Fibroblast of lung (primary cell): ENCODE measurements around the gene SEC61B. TPM values are rescaled to one million over a fixed set of nuclear protein-coding genes. Genes with fewer than 3 reads are reported as not detected.

Experiments
- DNase-seq, 2 donors: peaks; one replicate each; pipeline versions ENCODE4 v3.0.0 to v3.0.0-alpha.2; 2010; ENCODE audit warnings: low read depth in 2 of 2
- H2AFZ ChIP-seq: 2 replicates; pipeline ENCODE4 v1.5.1; 2012; ENCODE audit warnings: low read length, control low read depth, inconsistent platforms
- H3K27ac ChIP-seq: 2 replicates; pipeline ENCODE4 v1.5.1; 2011; ENCODE audit warnings: low read length, control low read depth; ENCODE audit not compliant: insufficient read depth
- H3K27me3 ChIP-seq: 2 replicates; pipeline ENCODE4 v1.5.1; 2011; ENCODE audit warnings: mild to moderate bottlenecking, low read length; ENCODE audit not compliant: control insufficient read depth, insufficient read depth
- H3K36me3 ChIP-seq: 2 replicates; pipeline ENCODE4 v1.5.1; 2011; ENCODE audit warnings: low read length; ENCODE audit not compliant: control insufficient read depth, insufficient read depth
- H3K4me1 ChIP-seq: 2 replicates; pipeline ENCODE4 v1.5.1; 2011; ENCODE audit warnings: low read length; ENCODE audit not compliant: control insufficient read depth, insufficient read depth; ENCODE audit errors: extremely low read depth
- H3K4me2 ChIP-seq: 2 replicates; pipeline ENCODE4 v1.5.1; 2011; ENCODE audit warnings: low read length, control low read depth; ENCODE audit not compliant: insufficient read depth; ENCODE audit errors: extremely low read depth
- H3K4me3 ChIP-seq, 4 experiments: fragments of 200-600 bp in 1 of 4; sonication (generic) in 1 of 4; replicated peaks in 1 of 4; 2 replicates each; pipeline ENCODE4 v1.5.1; 2011 to 2016; ENCODE audit warnings: low read length in 4 of 4, low read depth in 3 of 4, mild to moderate bottlenecking in 3 of 4, control low read depth in 2 of 4, inconsistent platforms in 1 of 4, mixed read lengths in 1 of 4; ENCODE audit not compliant: insufficient read depth in 1 of 4; ENCODE audit errors: control extremely low read depth in 1 of 4
- H3K79me2 ChIP-seq: 2 replicates; pipeline ENCODE4 v1.5.1; 2012; ENCODE audit warnings: mild to moderate bottlenecking, low read length, inconsistent platforms; ENCODE audit not compliant: control insufficient read depth, insufficient read depth
- H3K9ac ChIP-seq: 2 replicates; pipeline ENCODE4 v1.5.1; 2011; ENCODE audit warnings: mild to moderate bottlenecking, low read length, control low read depth; ENCODE audit not compliant: insufficient read depth
- H3K9me3 ChIP-seq: 2 replicates; pipeline ENCODE4 v1.5.1; 2012; ENCODE audit warnings: low read depth, low read length; ENCODE audit not compliant: control insufficient read depth, insufficient read depth
- H4K20me1 ChIP-seq: 2 replicates; pipeline ENCODE4 v1.5.1; 2011; ENCODE audit warnings: low read length; ENCODE audit not compliant: control insufficient read depth, insufficient read depth; ENCODE audit errors: extremely low read depth
- EZH2 ChIP-seq: IDR thresholded peaks from 2 replicates; pipeline ENCODE4 v1.5.1; 2012; ENCODE audit warnings: low read length, control low read depth, mild to moderate bottlenecking; ENCODE audit errors: missing control alignments
- polyA plus RNA-seq, 2 donors: library from polyadenylated mRNA; depleted of rRNA in 1 of 2; stranded (reverse) in 1 of 2; unstranded in 1 of 2; fragments of >200 nt; gene quantifications; 2 replicates each; pipeline ENCODE4 v1.2.1, GENCODE V29; 2011 to 2012; ENCODE audit warnings: missing spikeins in 1 of 2
- total RNA-seq: library from RNA; depleted of rRNA; stranded (reverse); fragments of >200 nt; gene quantifications from 2 replicates; pipeline ENCODE4 v1.2.1, GENCODE V29; 2014
- TF ChIP-seq, protein P1 (sequence below), 2 donors: IDR thresholded peaks in 1 of 2; conservative IDR thresholded peaks in 1 of 2; 1 replicate in 1 of 2; 2 replicates in 1 of 2; pipeline ENCODE4 v1.5.1; 2011 to 2012; ENCODE audit warnings: low read length in 2 of 2, control low read depth in 1 of 2, inconsistent platforms in 1 of 2, low read depth in 1 of 2, mild to moderate bottlenecking in 1 of 2

The SEC61B gene
- total and polyA plus RNA-seq, 2 donors (not counting 1 experiment from before 2014, with no cell fraction given) = 58.8 to 213 TPM

DNA sequence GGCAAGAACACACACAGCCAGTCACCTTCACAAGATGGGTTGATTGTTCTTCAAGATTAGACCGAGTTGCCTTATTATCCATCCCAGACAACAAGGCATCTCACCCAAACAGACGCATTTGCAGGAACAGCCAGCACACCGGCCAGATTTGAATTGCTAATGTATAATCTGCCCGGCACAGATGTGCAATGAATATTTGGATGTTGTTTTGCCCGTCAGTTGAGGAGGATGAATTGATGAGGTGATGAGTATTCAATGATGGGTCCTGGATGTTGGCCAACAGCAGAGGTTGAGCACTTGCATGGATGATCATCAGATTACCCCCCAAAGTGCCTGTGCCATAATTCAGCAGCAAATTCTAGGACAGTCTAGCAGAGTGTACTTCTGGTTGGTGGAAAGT is 20.5 kb upstream of the SEC61B start:
- Histone ChIP-seq H3K36me3 (no peaks in the 10 kb centered on the region), H3K9me3 (no peaks in the 10 kb centered on the region), H3K4me1 (no peaks in the 10 kb centered on the region), H3K79me2 (no peaks in the 10 kb centered on the region), H3K27me3 (peaks cover 6% of the 10 kb centered on the region), H2AFZ (no peak overlapping the region), H3K4me3 (no peak overlapping the region), H4K20me1 (no peaks in the 10 kb centered on the region), H3K27ac (no peak overlapping the region), H3K4me2 (no peak overlapping the region), H3K9ac (no peak overlapping the region)
- TF ChIP-seq, protein P1, sequence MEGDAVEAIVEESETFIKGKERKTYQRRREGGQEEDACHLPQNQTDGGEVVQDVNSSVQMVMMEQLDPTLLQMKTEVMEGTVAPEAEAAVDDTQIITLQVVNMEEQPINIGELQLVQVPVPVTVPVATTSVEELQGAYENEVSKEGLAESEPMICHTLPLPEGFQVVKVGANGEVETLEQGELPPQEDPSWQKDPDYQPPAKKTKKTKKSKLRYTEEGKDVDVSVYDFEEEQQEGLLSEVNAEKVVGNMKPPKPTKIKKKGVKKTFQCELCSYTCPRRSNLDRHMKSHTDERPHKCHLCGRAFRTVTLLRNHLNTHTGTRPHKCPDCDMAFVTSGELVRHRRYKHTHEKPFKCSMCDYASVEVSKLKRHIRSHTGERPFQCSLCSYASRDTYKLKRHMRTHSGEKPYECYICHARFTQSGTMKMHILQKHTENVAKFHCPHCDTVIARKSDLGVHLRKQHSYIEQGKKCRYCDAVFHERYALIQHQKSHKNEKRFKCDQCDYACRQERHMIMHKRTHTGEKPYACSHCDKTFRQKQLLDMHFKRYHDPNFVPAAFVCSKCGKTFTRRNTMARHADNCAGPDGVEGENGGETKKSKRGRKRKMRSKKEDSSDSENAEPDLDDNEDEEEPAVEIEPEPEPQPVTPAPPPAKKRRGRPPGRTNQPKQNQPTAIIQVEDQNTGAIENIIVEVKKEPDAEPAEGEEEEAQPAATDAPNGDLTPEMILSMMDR (conservative IDR thresholded peaks at IDR 0.05 in 1 of 2, IDR thresholded peaks at IDR 0.05 in 1 of 2; ENCODE audit: low read depth in 1 of 2, low read length in 2 of 2) = no peak
- TF ChIP-seq EZH2 = no peak
- no peak for DNase-seq

DNA sequence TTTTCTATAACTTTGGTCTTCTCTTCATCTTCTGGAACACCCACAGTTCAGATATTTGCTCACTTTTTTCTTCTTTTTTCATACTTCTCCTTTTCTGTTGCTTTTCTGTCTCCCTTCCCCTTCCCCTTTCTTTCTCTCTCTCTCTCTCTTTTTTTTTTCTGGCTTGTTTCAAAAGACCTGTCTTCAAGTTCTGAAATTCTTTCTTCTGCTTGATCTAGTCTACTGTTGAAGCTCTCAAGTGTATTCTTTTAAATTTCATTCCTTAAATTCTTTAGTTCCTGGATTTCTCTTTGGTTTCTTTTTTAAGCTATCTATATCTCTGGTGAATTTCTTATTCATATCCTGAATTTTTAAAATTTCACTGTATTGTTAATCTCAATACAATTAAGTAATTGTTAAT is 11.5 kb upstream of the SEC61B start:
- Histone ChIP-seq H4K20me1 (no peaks in the 10 kb centered on the region), H3K9me3 (no peaks in the 10 kb centered on the region), H2AFZ (no peak overlapping the region), H3K9ac (no peak overlapping the region), H3K79me2 (no peaks in the 10 kb centered on the region), H3K4me1 (no peaks in the 10 kb centered on the region), H3K27me3 (no peaks in the 10 kb centered on the region), H3K36me3 (no peaks in the 10 kb centered on the region), H3K4me3 (no peak overlapping the region), H3K4me2 (no peak overlapping the region), H3K27ac (no peak overlapping the region)
- no peak for DNase-seq
- TF ChIP-seq EZH2 = no peak
- TF ChIP-seq, protein P1 (conservative IDR thresholded peaks at IDR 0.05 in 1 of 2, IDR thresholded peaks at IDR 0.05 in 1 of 2; ENCODE audit: low read depth in 1 of 2, low read length in 2 of 2) = no peak

DNA sequence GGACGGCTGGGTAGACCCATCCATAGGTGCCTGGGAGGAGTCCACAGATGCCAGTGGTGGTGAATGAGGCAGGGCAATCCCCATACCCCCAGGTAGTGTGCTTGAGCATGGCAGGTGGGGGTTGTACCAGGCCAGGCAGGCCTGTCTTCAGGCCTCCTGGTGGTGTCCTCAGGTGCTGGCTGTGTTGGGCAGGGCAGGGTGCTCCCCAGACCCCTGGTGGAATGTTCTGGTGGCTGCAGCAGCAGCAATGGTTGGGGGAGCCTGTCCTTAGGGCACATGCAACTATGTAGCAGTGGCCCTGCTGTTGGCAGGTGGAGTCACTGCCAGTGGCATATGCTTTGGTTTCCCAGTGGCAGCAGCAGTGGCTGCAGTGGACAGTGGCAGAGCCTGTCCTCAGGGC is 10.3 kb upstream of the SEC61B start:
- Histone ChIP-seq H3K36me3 (no peaks in the 10 kb centered on the region), H4K20me1 (no peaks in the 10 kb centered on the region), H3K9me3 (no peaks in the 10 kb centered on the region), H2AFZ (no peak overlapping the region), H3K9ac (no peak overlapping the region), H3K79me2 (peaks cover 2% of the 10 kb centered on the region), H3K4me1 (no peaks in the 10 kb centered on the region), H3K27ac (no peak overlapping the region), H3K4me3 (no peak overlapping the region), H3K4me2 (no peak overlapping the region), H3K27me3 (no peaks in the 10 kb centered on the region)
- TF ChIP-seq, protein P1 (conservative IDR thresholded peaks at IDR 0.05 in 1 of 2, IDR thresholded peaks at IDR 0.05 in 1 of 2; ENCODE audit: low read depth in 1 of 2, low read length in 2 of 2) = no peak
- no peak for TF ChIP-seq EZH2
- no peak for DNase-seq
